Endothelial cell of umbilical vein (primary cell): Measurements from ENCODE around the gene CLEC16A. TPM values are rescaled to one million over a fixed set of nuclear protein-coding genes. Genes with fewer than 3 reads are reported as not detected.

ENCODE experiments used
- BruUV-seq: library from RNA; stranded (reverse); fragments of 400-500 nt; replicated peaks from 2 replicates; lab custom pipeline; 2021; lab: Mats Ljungman, UMichigan
- CTCF ChIA-PET: fragments of 300-600, 350-600 bp; sonication (Branson Sonifier 250); formaldehyde crosslinking; loops from one replicate; lab custom pipeline; 2021; ENCODE audit warnings: antibody characterized with exemption, inconsistent platforms; lab: Charles Lee
- POLR2A ChIA-PET: fragments of 300-600, 350-600 bp; sonication (Branson Sonifier 250); formaldehyde crosslinking; loops from one replicate; lab custom pipeline; 2021; ENCODE audit warnings: antibody characterized with exemption, inconsistent platforms; lab: Charles Lee
- DNase-seq: peaks from one replicate; pipeline ENCODE4 v3.0.0-alpha.2; 2011; ENCODE audit warnings: low read depth, low spot score
- FAIRE-seq: peaks from 2 replicates; lab custom pipeline; 2011; peaks lifted over from hg19 to GRCh38; lab: Jason Lieb, UNC
- H2AFZ ChIP-seq: 2 replicates; pipeline ENCODE4 v1.6.0; 2012; ENCODE audit warnings: low read depth, low read length, control low read depth, inconsistent platforms
- H3K27ac ChIP-seq: 2 replicates; pipeline ENCODE4 v1.5.1; 2011; ENCODE audit warnings: low read depth, mild to moderate bottlenecking, control low read depth, low read length, moderate library complexity; ENCODE audit not compliant: insufficient read depth
- H3K27me3 ChIP-seq, 2 experiments: 2 replicates each; pipeline versions ENCODE4 v1.6.0 to v1.6.1; 2011; ENCODE audit warnings: low read length in 2 of 2, mixed read lengths in 1 of 2; ENCODE audit not compliant: control insufficient read depth in 2 of 2, insufficient read depth in 2 of 2
- H3K36me3 ChIP-seq, 2 experiments: 2 replicates in 1 of 2; 3 replicates in 1 of 2; pipeline ENCODE4 v1.5.1; 2011; ENCODE audit warnings: low read length in 2 of 2, mild to moderate bottlenecking in 1 of 2, moderate library complexity in 1 of 2; ENCODE audit not compliant: control insufficient read depth in 2 of 2, insufficient read depth in 2 of 2; ENCODE audit errors: extremely low read depth in 1 of 2
- H3K4me1 ChIP-seq: 3 replicates; pipeline ENCODE4 v1.5.1; 2011; ENCODE audit warnings: mild to moderate bottlenecking, low read length; ENCODE audit not compliant: control insufficient read depth, insufficient read depth; ENCODE audit errors: extremely low read depth
- H3K4me2 ChIP-seq: 2 replicates; pipeline ENCODE4 v1.6.1; 2011; ENCODE audit warnings: low read length, control low read depth, mixed read lengths; ENCODE audit not compliant: insufficient read depth
- H3K4me3 ChIP-seq, 3 experiments: fragments of 200-600 bp in 1 of 3; sonication (generic), shearing (Covaris generic) in 1 of 3; replicated peaks in 1 of 3; 2 replicates each; pipeline ENCODE4 v1.5.1; 2011 to 2016; ENCODE audit warnings: control low read depth in 3 of 3, low read length in 3 of 3, mild to moderate bottlenecking in 2 of 3, inconsistent platforms in 1 of 3, low read depth in 1 of 3, moderate library complexity in 1 of 3; ENCODE audit not compliant: insufficient read depth in 1 of 3
- H3K79me2 ChIP-seq: 2 replicates; pipeline ENCODE4 v1.6.0; 2012; ENCODE audit warnings: low read length, inconsistent platforms; ENCODE audit not compliant: control insufficient read depth, insufficient read depth
- H3K9ac ChIP-seq: replicated peaks from 2 replicates; pipeline ENCODE3; 2011; ENCODE audit warnings: low read length, control low read depth; ENCODE audit not compliant: insufficient read depth; ENCODE audit errors: extremely low read depth
- H3K9me1 ChIP-seq: replicated peaks from 3 replicates; pipeline ENCODE4 v1.6.0; 2011; ENCODE audit warnings: mild to moderate bottlenecking, low read length; ENCODE audit not compliant: control insufficient read depth, insufficient read depth; ENCODE audit errors: extremely low read depth
- H3K9me3 ChIP-seq: replicated peaks from 2 replicates; pipeline ENCODE4 v1.5.1; 2012; ENCODE audit warnings: low read length, inconsistent platforms; ENCODE audit not compliant: control insufficient read depth, insufficient read depth
- H4K20me1 ChIP-seq: replicated peaks from 2 replicates; pipeline ENCODE3; 2011; ENCODE audit warnings: mild to moderate bottlenecking, low read length; ENCODE audit not compliant: control insufficient read depth, insufficient read depth; ENCODE audit errors: extremely low read depth
- CTCF ChIP-seq, 2 donors: IDR thresholded peaks; 1 replicate in 1 of 2; 2 replicates in 1 of 2; pipeline ENCODE4 v1.5.1; 2011; ENCODE audit warnings: low read length in 2 of 2, mild to moderate bottlenecking in 2 of 2, moderate library complexity in 2 of 2, control low read depth in 1 of 2, inconsistent platforms in 1 of 2, low read depth in 1 of 2; ENCODE audit not compliant: insufficient read depth in 1 of 2; ENCODE audit errors: extremely low read depth in 1 of 2
- EZH2 ChIP-seq: IDR thresholded peaks from 2 replicates; pipeline ENCODE4 v1.6.1; 2012; ENCODE audit warnings: borderline replicate concordance, low read depth, mild to moderate bottlenecking, moderate library complexity, low read length, inconsistent platforms; ENCODE audit not compliant: severe bottlenecking
- FOS ChIP-seq: IDR thresholded peaks from 2 replicates; pipeline ENCODE4 v1.6.1; 2011; ENCODE audit warnings: mild to moderate bottlenecking, low read length, moderate library complexity, borderline replicate concordance; ENCODE audit not compliant: insufficient read depth
- GATA2 ChIP-seq: IDR thresholded peaks from 2 replicates; pipeline ENCODE4 v1.7.0; 2011; ENCODE audit warnings: low read depth, mild to moderate bottlenecking, moderate library complexity, mixed read lengths, low read length; ENCODE audit not compliant: insufficient read length, insufficient read depth
- JUN ChIP-seq: IDR thresholded peaks from 2 replicates; pipeline ENCODE4 v1.6.1; 2011; ENCODE audit warnings: borderline replicate concordance, low read depth; ENCODE audit not compliant: insufficient read length, insufficient read depth
- MAX ChIP-seq: IDR thresholded peaks from 2 replicates; pipeline ENCODE4 v1.6.1; 2011; ENCODE audit not compliant: insufficient read depth, insufficient read length
- MYC ChIP-seq: IDR thresholded peaks from one replicate; pipeline ENCODE4 v1.6.1; 2011; ENCODE audit warnings: mild to moderate bottlenecking, low read depth, low read length
- POLR2A ChIP-seq: IDR thresholded peaks from 2 replicates; pipeline ENCODE4 v1.6.1; 2012; ENCODE audit warnings: low read depth, mild to moderate bottlenecking, control low read depth, low read length
- POLR2AphosphoS5 ChIP-seq: IDR thresholded peaks from 2 replicates; pipeline ENCODE4 v1.6.1; 2012; ENCODE audit warnings: low read depth, mild to moderate bottlenecking, control low read depth, low read length, moderate library complexity; ENCODE audit not compliant: insufficient read depth
- dilution Hi-C: fragments of 300-500 bp; cut with MboI; formaldehyde crosslinking; loops from one replicate; pipeline ENCODE4 v1.15.0; 2019; ENCODE audit warnings: low sequenced_read_pairs; ENCODE audit not compliant: extremely low pct_ligation_motif_present
- intact Hi-C: fragments of 100-400 bp; cut with micrococcal nuclease; formaldehyde crosslinking; loops from one replicate; pipeline ENCODE4 v1.10.0; 2022
- polyA plus RNA-seq, 4 experiments: library from polyadenylated mRNA; depleted of rRNA in 3 of 4; stranded (reverse) in 3 of 4; unstranded in 1 of 4; fragments of >200 nt; gene quantifications; 2 replicates each; pipeline versions ENCODE4 v1.2.1 to v1.2.3, GENCODE V29; 2011 to 2012; ENCODE audit warnings: missing spikeins in 1 of 4
- total RNA-seq: library from RNA; stranded (reverse); gene quantifications from 2 replicates; pipeline ENCODE4 v1.2.3, GENCODE V29; 2021

Gene CLEC16A
- total and polyA plus RNA-seq, 2 donors (not counting 3 experiments of a cell fraction or from before 2014, with no cell fraction given) = 11.4 to 23.3 TPM

- DNase-seq (no peak), FAIRE-seq (no peak)
- intact Hi-C loops (no loop called here), dilution Hi-C loops (no loop called here)
- no peaks in the 10 kb centered on the region for H3K9me3 ChIP-seq
- H3K4me3 ChIP-seq = no peak overlapping the region
- BruUV-seq = no TSS peak
- H3K4me1 ChIP-seq = no peaks in the 10 kb centered on the region
- no peak overlapping the region for H3K9ac ChIP-seq
- H4K20me1 ChIP-seq = no peaks in the 10 kb centered on the region
- TF ChIP-seq CTCF (IDR thresholded peaks at IDR 0.05; ENCODE audit: extremely low read depth in 1 of 2, insufficient read depth in 1 of 2, low read depth in 1 of 2, low read length in 2 of 2) (no peak), MAX (no peak), POLR2AphosphoS5 (no peak), EZH2 (no peak), MYC (no peak), FOS (no peak), GATA2 (no peak), JUN (no peak), POLR2A (no peak)
- no peaks in the 10 kb centered on the region for H3K9me1 ChIP-seq
- no peaks in the 10 kb centered on the region for H3K27me3 ChIP-seq
- H3K36me3 ChIP-seq = no peaks in the 10 kb centered on the region
- CTCF ChIA-PET = interaction anchor here (1.4 kb wide), 1 partner anchor 168 kb away, joined by 3 read pairs; the partner anchor contains the start of gene SOCS1
- H3K27ac ChIP-seq = no peak overlapping the region
- no peaks in the 10 kb centered on the region for H3K79me2 ChIP-seq
- POLR2A ChIA-PET = no interaction called here
- H2AFZ ChIP-seq = no peak overlapping the region
- no peak overlapping the region for H3K4me2 ChIP-seq
Measured at GRCh38 chr16:11088831-11089230, 144.5 kb downstream of the CLEC16A start.
